HEK293 (cell line): ENCODE data around the gene POLD3.

ENCODE experiments used
- CTCF ChIA-PET: fragments of 350-600 bp; formaldehyde crosslinking; extraction: SDS; loops from one replicate; lab custom pipeline; 2021; ENCODE audit warnings: antibody characterized with exemption; lab: Yijun Ruan, JAX
- POLR2A ChIA-PET: fragments of 300-600 bp; formaldehyde crosslinking; extraction: SDS; loops from one replicate; lab custom pipeline; 2020; ENCODE audit warnings: antibody characterized with exemption, inconsistent platforms; lab: Yijun Ruan, JAX
- H3K27ac ChIP-seq: fragments of 200-500 bp; sonication (Bioruptor generic); 2 replicates; pipeline ENCODE4 v1.5.1; 2014; ENCODE audit warnings: low read depth, low read length, control low read depth, inconsistent platforms; ENCODE audit errors: extremely low read depth
- H3K36me3 ChIP-seq, 2 experiments: fragments of 200-500 bp in 1 of 2; sonication (Bioruptor generic) in 1 of 2; 1 replicate in 1 of 2; 2 replicates in 1 of 2; pipeline ENCODE4 v1.5.1; 2014 to 2017; ENCODE audit warnings: inconsistent platforms in 2 of 2, low read length in 2 of 2; ENCODE audit not compliant: control insufficient read depth in 2 of 2, insufficient read depth in 1 of 2
- H3K4me1 ChIP-seq: fragments of 200-500 bp; sonication (Bioruptor generic); 2 replicates; pipeline ENCODE4 v1.5.1; 2014; ENCODE audit warnings: mild to moderate bottlenecking, low read length, inconsistent platforms; ENCODE audit not compliant: control insufficient read depth, insufficient read depth
- H3K4me3 ChIP-seq: 2 replicates; pipeline ENCODE4 v1.5.1; 2011; ENCODE audit warnings: low read depth, mild to moderate bottlenecking, control low read depth, low read length, moderate library complexity
- H3K9me3 ChIP-seq: fragments of 200-500 bp; sonication (Bioruptor generic); 2 replicates; pipeline ENCODE4 v1.5.1; 2014; ENCODE audit warnings: low read depth, low read length, inconsistent platforms; ENCODE audit not compliant: control insufficient read depth, insufficient read depth
- FEZF1 ChIP-seq: fragments of 450-650 bp; formaldehyde crosslinking; IDR thresholded peaks from 2 replicates; pipeline ENCODE4 v1.5.1; 2016; ENCODE audit warnings: missing biosample characterization, missing genetic modification characterization
- GFI1B ChIP-seq: fragments of 450-650 bp; formaldehyde crosslinking; IDR thresholded peaks from 2 replicates; pipeline ENCODE4 v1.5.1; 2016; ENCODE audit warnings: missing biosample characterization, missing genetic modification characterization
- GLIS2 ChIP-seq: fragments of 450-650 bp; formaldehyde crosslinking; IDR thresholded peaks from 2 replicates; pipeline ENCODE4 v1.5.1; 2016; ENCODE audit warnings: missing biosample characterization, missing genetic modification characterization
- HOXA7 ChIP-seq: sonication (generic); formaldehyde crosslinking; IDR thresholded peaks from 2 replicates; pipeline ENCODE4 v1.8.1; 2022; ENCODE audit warnings: missing genetic modification reagents, borderline replicate concordance
- MEIS1 ChIP-seq: sonication (generic); formaldehyde crosslinking; IDR thresholded peaks from 2 replicates; pipeline ENCODE4 v1.8.1; 2022; ENCODE audit warnings: missing genetic modification reagents, mild to moderate bottlenecking, borderline replicate concordance
- YY1 ChIP-seq: fragments of 450-650 bp; formaldehyde crosslinking; IDR thresholded peaks from 2 replicates; pipeline ENCODE4 v1.5.1; 2018; ENCODE audit warnings: missing biosample characterization, missing genetic modification characterization
- ZFP3 ChIP-seq: fragments of 450-650 bp; formaldehyde crosslinking; IDR thresholded peaks from 2 replicates; pipeline ENCODE4 v1.5.1; 2016; ENCODE audit warnings: low read depth, missing biosample characterization, missing genetic modification characterization
- ZNF112 ChIP-seq: fragments of 450-650 bp; formaldehyde crosslinking; IDR thresholded peaks from 2 replicates; pipeline ENCODE4 v1.5.0; 2017; ENCODE audit warnings: missing biosample characterization, missing genetic modification characterization
- ZNF169 ChIP-seq: fragments of 450-650 bp; formaldehyde crosslinking; IDR thresholded peaks from 2 replicates; pipeline ENCODE4 v1.5.1; 2016; ENCODE audit warnings: missing biosample characterization, missing genetic modification characterization
- ZNF248 ChIP-seq: fragments of 450-650 bp; formaldehyde crosslinking; IDR thresholded peaks from 2 replicates; pipeline ENCODE4 v1.5.1; 2017; ENCODE audit warnings: missing biosample characterization, missing genetic modification characterization
- ZNF266 ChIP-seq: fragments of 450-650 bp; formaldehyde crosslinking; IDR thresholded peaks from 2 replicates; pipeline ENCODE4 v1.5.1; 2016; ENCODE audit warnings: missing biosample characterization, missing genetic modification characterization, low read depth
- ZNF335 ChIP-seq: fragments of 450-650 bp; formaldehyde crosslinking; conservative IDR thresholded peaks from 2 replicates; pipeline ENCODE4 v1.5.1; 2016; ENCODE audit warnings: missing biosample characterization, missing genetic modification characterization
- ZNF354C ChIP-seq: fragments of 450-650 bp; formaldehyde crosslinking; IDR thresholded peaks from 2 replicates; pipeline ENCODE4 v1.5.1; 2016; ENCODE audit warnings: missing biosample characterization, missing genetic modification characterization, low read depth, borderline replicate concordance
- ZNF362 ChIP-seq: fragments of 450-650 bp; formaldehyde crosslinking; IDR thresholded peaks from 2 replicates; pipeline ENCODE4 v1.5.1; 2016; ENCODE audit warnings: missing biosample characterization, missing genetic modification characterization
- ZNF433 ChIP-seq: fragments of 450-650 bp; formaldehyde crosslinking; IDR thresholded peaks from 2 replicates; pipeline ENCODE4 v1.5.1; 2016; ENCODE audit warnings: missing biosample characterization, missing genetic modification characterization, low read depth
- ZNF544 ChIP-seq: fragments of 450-650 bp; formaldehyde crosslinking; IDR thresholded peaks from 2 replicates; pipeline ENCODE4 v1.5.0; 2017; ENCODE audit warnings: missing biosample characterization, missing genetic modification characterization
- ZNF596 ChIP-seq: fragments of 450-650 bp; IDR thresholded peaks from 2 replicates; pipeline ENCODE4 v1.5.0; 2018; ENCODE audit warnings: missing biosample characterization, mild to moderate bottlenecking, missing genetic modification characterization, moderate library complexity
- ZNF639 ChIP-seq: fragments of 450-650 bp; formaldehyde crosslinking; IDR thresholded peaks from 2 replicates; pipeline ENCODE4 v1.5.1; 2016; ENCODE audit warnings: missing biosample characterization, missing genetic modification characterization
- ZNF76 ChIP-seq: fragments of 450-650 bp; formaldehyde crosslinking; IDR thresholded peaks from 2 replicates; pipeline ENCODE4; 2016; ENCODE audit warnings: low read depth, missing biosample characterization, missing genetic modification characterization, borderline replicate concordance
- ZNF777 ChIP-seq: fragments of 450-650 bp; formaldehyde crosslinking; IDR thresholded peaks from 2 replicates; pipeline ENCODE4 v1.5.1; 2017; ENCODE audit warnings: missing biosample characterization, missing genetic modification characterization, borderline replicate concordance
- ZSCAN23 ChIP-seq: fragments of 450-650 bp; formaldehyde crosslinking; IDR thresholded peaks from 2 replicates; pipeline ENCODE4 v1.5.1; 2016; ENCODE audit warnings: missing biosample characterization, missing genetic modification characterization
- ZSCAN5A ChIP-seq: fragments of 450-650 bp; formaldehyde crosslinking; IDR thresholded peaks from 2 replicates; pipeline ENCODE4 v1.5.1; 2016; ENCODE audit warnings: missing biosample characterization, missing genetic modification characterization

The POLD3 gene

GRCh38 chr11:74675761-74676160 lies 83.4 kb downstream of the POLD3 start:
- TF ChIP-seq YY1 (tag by site-specific recombination) (no peak), ZNF777 (no peak), ZNF639 (tag by site-specific recombination) (no peak), ZNF596 (no peak), ZFP3 (no peak), ZNF112 (no peak), ZNF266 (tag by site-specific recombination) (no peak), ZNF362 (tag by site-specific recombination) (no peak), ZNF76 (tag by site-specific recombination) (no peak), ZNF544 (tag by site-specific recombination) (no peak), FEZF1 (no peak), GLIS2 (tag by site-specific recombination) (no peak), ZSCAN5A (tag by site-specific recombination) (no peak), ZSCAN23 (tag by site-specific recombination) (no peak), ZNF335 (tag by site-specific recombination) (no peak), HOXA7 (CRISPR knock-in tag) (no peak), ZNF169 (tag by site-specific recombination) (no peak), MEIS1 (CRISPR knock-in tag) (no peak)
- TF ChIP-seq, all 188 proteins: peak for 0
- POLR2A ChIA-PET, result interaction anchor here (0.5 kb wide), 1 partner anchor 26 kb away, joined by 5 read pairs; no protein-coding TSS in a partner anchor
- no peak overlapping the region for H3K27ac ChIP-seq
- no peak overlapping the region for H3K4me3 ChIP-seq
- CTCF ChIA-PET, result interaction anchor here (1.1 to 2.2 kb wide), 2 partner anchors 26 to 27 kb away, joined by 5 to 8 read pairs; no protein-coding TSS in a partner anchor
- no peaks in the 10 kb centered on the region for H3K4me1 ChIP-seq
- H3K36me3 ChIP-seq, result no peaks in the 10 kb centered on the region
- H3K9me3 ChIP-seq, result no peaks in the 10 kb centered on the region

DNA sequence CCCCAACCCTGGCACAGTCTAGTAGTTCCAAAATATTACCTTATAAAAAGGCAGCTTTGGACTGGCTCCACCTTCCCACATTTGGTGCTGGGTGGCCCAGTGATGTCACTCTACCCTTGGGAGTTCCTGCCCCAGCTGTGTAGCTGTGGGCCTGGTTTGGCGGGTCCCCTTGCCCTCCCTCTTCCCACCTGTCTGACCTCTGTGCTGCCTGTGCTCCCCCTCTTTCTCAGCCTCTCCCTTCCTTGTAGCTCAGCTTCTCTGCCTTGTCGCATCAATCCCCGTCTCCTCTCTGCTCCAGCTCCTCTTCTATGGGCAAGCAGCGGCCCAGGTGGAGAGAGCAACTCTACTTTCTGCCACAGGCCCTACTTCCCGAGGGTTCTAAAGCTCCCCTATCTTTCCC lies 84.2 kb downstream of the POLD3 start:
- Histone ChIP-seq H3K27ac (no peak overlapping the region), H3K4me1 (no peaks in the 10 kb centered on the region), H3K9me3 (no peaks in the 10 kb centered on the region), H3K36me3 (no peaks in the 10 kb centered on the region), H3K4me3 (no peak overlapping the region)
- ChIA-PET POLR2A (interaction anchor here (0.5 kb wide), 1 partner anchor 25 kb away, joined by 5 read pairs; no protein-coding TSS in a partner anchor), CTCF (interaction anchor here (1.1 to 2.2 kb wide), 2 partner anchors 25 to 26 kb away, joined by 5 to 8 read pairs; no protein-coding TSS in a partner anchor)
- TF ChIP-seq ZNF248 (tag by site-specific recombination) (no peak), ZNF354C (tag by site-specific recombination) (no peak), GFI1B (no peak), ZNF433 (tag by site-specific recombination) (no peak)
